B cell (primary cell): Measurements from ENCODE around the gene AMBRA1. TPM values are rescaled to one million over a fixed set of nuclear protein-coding genes. Genes with fewer than 3 reads are reported as not detected.

Experiments
- ATAC-seq: fragments of 200-7000 bp; cut with Tn5 transposase; one replicate; pipeline ENCODE4 v1.10.0; 2021; ENCODE audit warnings: low read depth, mild to moderate bottlenecking, moderate number of reproducible peaks, moderate library complexity
- CTCF ChIA-PET: fragments of 350-600 bp; sonication (Branson Sonifier 250); formaldehyde crosslinking; loops from one replicate; lab custom pipeline; 2021; ENCODE audit warnings: antibody characterized with exemption, inconsistent platforms; lab: Charles Lee
- POLR2A ChIA-PET: fragments of 350-600 bp; sonication (Branson Sonifier 250); formaldehyde crosslinking; loops from one replicate; lab custom pipeline; 2021; ENCODE audit warnings: antibody characterized with exemption; lab: Charles Lee
- DNase-seq: peaks from one replicate; pipeline ENCODE4 v3.0.0; 2013
- H2AFZ ChIP-seq: 2 replicates; pipeline ENCODE4 v1.6.1; 2012; ENCODE audit warnings: mild to moderate bottlenecking, low read depth, low read length; ENCODE audit not compliant: insufficient read depth, poor library complexity, severe bottlenecking
- H3K27ac ChIP-seq, 2 donors: 1 replicate in 1 of 2; 2 replicates in 1 of 2; pipeline ENCODE4 v1.5.1; 2012 to 2013; ENCODE audit warnings: low read length in 2 of 2, mild to moderate bottlenecking in 2 of 2, moderate library complexity in 1 of 2
- H3K27me3 ChIP-seq, 4 experiments: fragments of 200-600 bp in 1 of 4; sonication (generic) in 1 of 4; replicated peaks in 1 of 4; 1 replicate in 2 of 4; 2 replicates in 2 of 4; pipeline versions ENCODE4 v1.6.1 to v1.7.0; 2013 to 2016; ENCODE audit warnings: low read length in 3 of 4, mild to moderate bottlenecking in 2 of 4, mixed read lengths in 1 of 4, moderate library complexity in 1 of 4; ENCODE audit not compliant: insufficient read depth in 4 of 4, control insufficient read depth in 3 of 4; ENCODE audit errors: control extremely low read depth in 1 of 4
- H3K36me3 ChIP-seq, 2 experiments: replicated peaks in 1 of 2; 1 replicate in 1 of 2; 2 replicates in 1 of 2; pipeline versions ENCODE4 v1.6.1 to v1.7.1; 2013; ENCODE audit warnings: low read length in 1 of 2; ENCODE audit not compliant: insufficient read depth in 2 of 2, control insufficient read depth in 1 of 2; ENCODE audit errors: control extremely low read depth in 1 of 2, extremely low read depth in 1 of 2
- H3K4me1 ChIP-seq, 2 donors: fragments of 200-600 bp in 1 of 2; sonication (generic) in 1 of 2; 1 replicate in 1 of 2; 2 replicates in 1 of 2; pipeline versions ENCODE4 v1.5.1 to v1.6.1; 2013 to 2017; ENCODE audit warnings: low read length in 2 of 2; ENCODE audit not compliant: control insufficient read depth in 2 of 2, insufficient read depth in 2 of 2
- H3K4me2 ChIP-seq: replicated peaks from 2 replicates; pipeline ENCODE3; 2012; ENCODE audit warnings: mild to moderate bottlenecking, low read depth, low read length; ENCODE audit not compliant: poor library complexity, severe bottlenecking
- H3K4me3 ChIP-seq, 5 experiments: fragments of 200-600 bp in 1 of 5; sonication (generic) in 1 of 5; 1 replicate in 3 of 5; 2 replicates in 2 of 5; pipeline versions ENCODE4 v1.5.1 to v1.7.0; 2011 to 2016; ENCODE audit warnings: low read length in 4 of 5, mild to moderate bottlenecking in 4 of 5, low read depth in 2 of 5, control low read depth in 1 of 5, moderate library complexity in 1 of 5; ENCODE audit not compliant: insufficient read depth in 1 of 5; ENCODE audit errors: control extremely low read depth in 1 of 5, extremely low read depth in 1 of 5
- H3K79me2 ChIP-seq: fragments of 200-600 bp; sonication (generic); one replicate; pipeline ENCODE4 v1.6.0; 2016; ENCODE audit warnings: low read length; ENCODE audit not compliant: control insufficient read depth, insufficient read depth
- H3K9ac ChIP-seq: fragments of 200-600 bp; sonication (generic); 2 replicates; pipeline ENCODE4 v1.6.1; 2017; ENCODE audit warnings: mild to moderate bottlenecking, low read length, moderate library complexity
- H3K9me3 ChIP-seq, 3 donors: one replicate each; pipeline versions ENCODE4 v1.6.1 to v1.7.1; 2013; ENCODE audit warnings: low read length in 2 of 3; ENCODE audit not compliant: control insufficient read depth in 2 of 3, insufficient read depth in 1 of 3; ENCODE audit errors: control extremely low read depth in 1 of 3
- H4K20me1 ChIP-seq: 2 replicates; pipeline ENCODE4 v1.6.0; 2012; ENCODE audit warnings: mild to moderate bottlenecking, low read length; ENCODE audit not compliant: insufficient read depth, control insufficient read depth, poor library complexity, severe bottlenecking
- H3K27ac Mint-ChIP-seq: one replicate; pipeline ENCODE4 v1.8.0; 2021; ENCODE audit warnings: mixed read lengths
- H3K27me3 Mint-ChIP-seq: one replicate; pipeline ENCODE4 v1.8.0; 2021; ENCODE audit warnings: mixed read lengths
- H3K4me1 Mint-ChIP-seq: one replicate; pipeline ENCODE4 v1.8.0; 2021; ENCODE audit warnings: mixed read lengths
- H3K4me3 Mint-ChIP-seq: one replicate; pipeline ENCODE4 v1.8.0; 2021; ENCODE audit warnings: mixed read lengths
- H3K9me3 Mint-ChIP-seq: one replicate; pipeline ENCODE4 v1.8.0; 2022; ENCODE audit warnings: mixed read lengths; ENCODE audit not compliant: insufficient read depth
- CTCF ChIP-seq: fragments of 200-600 bp; IDR thresholded peaks from one replicate; pipeline ENCODE4 v1.8.0; 2022; ENCODE audit warnings: antibody characterized with exemption, mild to moderate bottlenecking
- EZH2 ChIP-seq: IDR thresholded peaks from 2 replicates; pipeline ENCODE4 v1.6.1; 2012; ENCODE audit warnings: borderline replicate concordance, low read depth, mild to moderate bottlenecking, moderate library complexity, low read length; ENCODE audit not compliant: insufficient read depth, poor library complexity, severe bottlenecking
- WGBS: methylation state at CpG from one replicate; pipeline ENCODE4 v1.1.5; 2013; ENCODE audit warnings: missing lambda C conversion rate; ENCODE audit not compliant: insufficient coverage; 5-methylcytosine and 5-hydroxymethylcytosine counted together
- intact Hi-C: fragments of 100-400 bp; cut with micrococcal nuclease; formaldehyde crosslinking; loops from one replicate; pipeline ENCODE4 v1.10.0; 2022
- polyA plus RNA-seq: library from polyadenylated mRNA; depleted of rRNA; stranded (reverse); fragments of >200 nt; gene quantifications from 2 replicates; pipeline ENCODE4 v1.2.3, GENCODE V29; 2012
- total RNA-seq, 2 donors: library from RNA; stranded (reverse); fragments of 120-200 nt in 1 of 2; gene quantifications; 1 replicate in 1 of 2; 2 replicates in 1 of 2; pipeline versions ENCODE4 v1.2.3 to v1.2.4, GENCODE V29; 2013 to 2022

AMBRA1 gene
- total and polyA plus RNA-seq, 2 donors (not counting 1 experiment from before 2014, with no cell fraction given), result 13.8 to 36.1 TPM

- ChIA-PET POLR2A (interaction anchor here (0.6 kb wide), 1 partner anchor 194 kb away, joined by 3 read pairs; no protein-coding TSS in a partner anchor), CTCF (interaction anchor here (1.7 to 3.5 kb wide), 2 partner anchors 15 to 20 kb away, joined by 6 to 18 read pairs; partner anchors contain the start of gene DGKZ)
- peaks cover 0 to 10% of the 10 kb centered on the region in 2 experiments for H3K36me3 ChIP-seq
- H4K20me1 ChIP-seq, result peaks cover 77% of the 10 kb centered on the region
- H3K4me2 ChIP-seq, result no peak overlapping the region
- TF ChIP-seq EZH2 (no peak), CTCF (no peak)
- H3K9me3 ChIP-seq, result no peaks in the 10 kb centered on the region
- intact Hi-C loops, result loop anchor here (1.0 kb wide), 2 partner anchors 19 to 127 kb away; partner anchors contain the start of gene DGKZ
- ATAC-seq (no peak), DNase-seq (no peak)
- H3K9me3 Mint-ChIP-seq, result no peaks in the 10 kb centered on the region
- H3K27me3 ChIP-seq, result no peaks in the 10 kb centered on the region
- no peak overlapping the region for H3K4me3 Mint-ChIP-seq
- peaks cover 42% of the 10 kb centered on the region for H3K79me2 ChIP-seq
- H3K4me1 ChIP-seq, result peaks cover 9 to 19% of the 10 kb centered on the region in 2 donors
- WGBS, result 97% methylated on average over 31 of the region's 31 CpGs
- no peak overlapping the region for H2AFZ ChIP-seq
- H3K27ac Mint-ChIP-seq, result no peak overlapping the region
- H3K27ac ChIP-seq, result no peak overlapping the region
- H3K27me3 Mint-ChIP-seq, result no peaks in the 10 kb centered on the region
- H3K4me1 Mint-ChIP-seq, result peaks cover 20% of the 10 kb centered on the region
- H3K9ac ChIP-seq, result no peak overlapping the region
- H3K4me3 ChIP-seq, result no peak overlapping the region
Measured at GRCh38 chr11:46366661-46367161, 227.1 kb downstream of the AMBRA1 start.

- H3K9me3 Mint-ChIP-seq, result no peaks in the 10 kb centered on the region
- H3K36me3 ChIP-seq, result peaks cover 0 to 10% of the 10 kb centered on the region in 2 experiments
- ATAC-seq, result no peak
- no peaks in the 10 kb centered on the region for H3K27me3 ChIP-seq
- H3K4me3 ChIP-seq, result no peak overlapping the region
- TF ChIP-seq EZH2, result no peak
- no peak for TF ChIP-seq CTCF
- no peak overlapping the region for H2AFZ ChIP-seq
- WGBS, result 98% methylated on average over 15 of the region's 22 CpGs
- H3K9me3 ChIP-seq, result no peaks in the 10 kb centered on the region
- intact Hi-C loops, result no loop called here
- no peak overlapping the region for H3K9ac ChIP-seq
- ChIA-PET CTCF (interaction anchor here (1.2 to 3.5 kb wide), 4 partner anchors 15 to 252 kb away, joined by 4 to 18 read pairs (median 5); partner anchors contain the start of gene DGKZ), POLR2A (no interaction called here)
- H3K79me2 ChIP-seq, result peaks cover 46% of the 10 kb centered on the region
- no peak overlapping the region for H3K27ac Mint-ChIP-seq
- H3K4me1 ChIP-seq, result peaks cover 12 to 24% of the 10 kb centered on the region in 2 donors
- peaks cover 24% of the 10 kb centered on the region for H3K4me1 Mint-ChIP-seq
- no peaks in the 10 kb centered on the region for H3K27me3 Mint-ChIP-seq
- H3K27ac ChIP-seq, result no peak overlapping the region
- no peak overlapping the region for H3K4me2 ChIP-seq
- peaks cover 82% of the 10 kb centered on the region for H4K20me1 ChIP-seq
- H3K4me3 Mint-ChIP-seq, result no peak overlapping the region
- no peak for DNase-seq
Measured at GRCh38 chr11:46366260-46366659, 227.6 kb downstream of the AMBRA1 start.
